Right ventricle myocardium superior (tissue), 1 donor: Measurements from ENCODE around the gene SIPA1L3. TPM values are rescaled to one million over a fixed set of nuclear protein-coding genes. Genes with fewer than 3 reads are reported as not detected.
"Not testable (repeated sequence)": the region's sequence is repeated elsewhere in the genome, so short reads cannot be mapped to it uniquely, and the experiment has no call there.

Experiments
- ATAC-seq: fragments of 200-7000 bp; cut with Tn5 transposase; one replicate; pipeline ENCODE4 v1.9.1; 2020; ENCODE audit warnings: mild to moderate bottlenecking; ENCODE audit not compliant: poor library complexity
- DNase-seq: peaks from one replicate; pipeline ENCODE4 v3.0.0-alpha.2; 2020
- intact Hi-C: fragments of 100-400 bp; cut with DNase I; formaldehyde crosslinking; loops from one replicate; pipeline ENCODE4 v1.11.2; 2022
- total RNA-seq: library from RNA; stranded (reverse); fragmentation: NEBNext Ultra II Directional; extraction: Animal tissue kit (Norgen Biotek cat#: 25700); gene quantifications from one replicate; pipeline ENCODE4 v1.2.1, GENCODE V29; 2021
- donor health status: DM: no; HTN: yes; CAD: no; lungs with severe emphysema.

Gene SIPA1L3
- total RNA-seq, 1 donor from 2014 or later = 8.5 TPM

- DNase-seq (no peak), ATAC-seq (no peak)
- intact Hi-C loops = no loop called here
Measured at GRCh38 chr19:38028913-38029510, 122.0 kb downstream of the SIPA1L3 start.

GRCh38 chr19:38030001-38030400 is 123.0 kb downstream of the SIPA1L3 start:
- DNase-seq, ATAC-seq, intact Hi-C loops: not testable (repeated sequence)

DNA sequence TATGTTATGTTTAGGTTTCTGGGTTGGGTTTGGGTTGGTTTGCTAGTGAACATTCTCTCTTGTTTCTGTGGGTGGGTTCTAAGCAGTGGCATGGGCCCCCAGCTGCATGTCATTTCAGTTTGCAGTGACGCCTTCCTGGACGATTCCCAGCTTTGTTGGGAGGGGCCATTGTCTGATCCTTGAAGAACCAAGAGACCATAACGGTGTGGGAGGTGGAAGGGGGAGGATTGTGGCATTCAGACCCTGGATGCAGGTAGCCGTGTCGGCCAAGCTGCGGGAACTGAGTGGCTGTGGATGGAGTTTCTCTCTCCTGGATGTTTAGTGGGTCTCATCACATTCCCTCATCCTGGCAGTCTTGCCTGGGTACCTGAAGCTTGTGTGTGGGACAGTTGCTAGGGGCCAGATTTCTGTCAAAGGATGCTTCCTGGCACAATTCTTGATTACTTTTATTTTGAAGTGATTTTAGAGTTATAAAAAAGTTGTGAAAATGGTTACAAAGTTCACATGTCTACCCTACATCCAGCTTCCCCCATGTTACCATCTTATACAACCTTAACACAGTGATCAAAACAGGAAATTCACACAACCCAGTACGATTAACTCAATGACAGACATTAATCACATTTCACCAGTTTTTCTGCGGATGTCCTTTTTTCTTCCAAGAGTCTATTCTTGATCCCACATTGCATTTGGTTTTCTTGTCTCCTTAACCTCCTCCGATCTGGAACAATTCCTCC is 123.8 kb downstream of the SIPA1L3 start:
- ATAC-seq (no peak), DNase-seq (no peak)
- intact Hi-C loops = no loop called here

- ATAC-seq = no peak
- no peak for DNase-seq
- intact Hi-C loops = no loop called here
Measured at GRCh38 chr19:38031423-38031770, 124.4 kb downstream of the SIPA1L3 start.

DNA sequence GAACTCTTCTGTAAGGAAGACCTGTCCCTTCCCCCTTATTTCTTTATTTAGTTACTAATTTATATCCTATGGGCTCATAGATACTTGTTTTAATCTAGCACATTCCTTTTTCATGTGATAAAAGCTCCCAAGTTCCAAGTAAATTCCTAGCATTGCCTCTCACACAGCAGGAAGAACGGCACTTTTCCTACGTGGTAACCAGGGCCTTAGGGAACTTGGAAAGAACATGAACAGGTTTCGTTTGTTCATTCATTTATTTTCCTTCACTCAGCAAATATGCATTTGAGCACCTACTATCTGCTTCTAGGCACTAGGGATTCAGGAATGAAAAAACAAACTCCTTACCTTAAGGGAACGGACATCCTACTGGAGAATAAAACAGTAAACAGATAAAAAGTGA is 125.1 kb downstream of the SIPA1L3 start:
- ATAC-seq = no peak
- DNase-seq = no peak
- intact Hi-C loops = no loop called here

- DNase-seq = no peak
- ATAC-seq = no peak
- intact Hi-C loops = no loop called here
Measured at GRCh38 chr19:38032951-38033350, 125.9 kb downstream of the SIPA1L3 start.

DNA sequence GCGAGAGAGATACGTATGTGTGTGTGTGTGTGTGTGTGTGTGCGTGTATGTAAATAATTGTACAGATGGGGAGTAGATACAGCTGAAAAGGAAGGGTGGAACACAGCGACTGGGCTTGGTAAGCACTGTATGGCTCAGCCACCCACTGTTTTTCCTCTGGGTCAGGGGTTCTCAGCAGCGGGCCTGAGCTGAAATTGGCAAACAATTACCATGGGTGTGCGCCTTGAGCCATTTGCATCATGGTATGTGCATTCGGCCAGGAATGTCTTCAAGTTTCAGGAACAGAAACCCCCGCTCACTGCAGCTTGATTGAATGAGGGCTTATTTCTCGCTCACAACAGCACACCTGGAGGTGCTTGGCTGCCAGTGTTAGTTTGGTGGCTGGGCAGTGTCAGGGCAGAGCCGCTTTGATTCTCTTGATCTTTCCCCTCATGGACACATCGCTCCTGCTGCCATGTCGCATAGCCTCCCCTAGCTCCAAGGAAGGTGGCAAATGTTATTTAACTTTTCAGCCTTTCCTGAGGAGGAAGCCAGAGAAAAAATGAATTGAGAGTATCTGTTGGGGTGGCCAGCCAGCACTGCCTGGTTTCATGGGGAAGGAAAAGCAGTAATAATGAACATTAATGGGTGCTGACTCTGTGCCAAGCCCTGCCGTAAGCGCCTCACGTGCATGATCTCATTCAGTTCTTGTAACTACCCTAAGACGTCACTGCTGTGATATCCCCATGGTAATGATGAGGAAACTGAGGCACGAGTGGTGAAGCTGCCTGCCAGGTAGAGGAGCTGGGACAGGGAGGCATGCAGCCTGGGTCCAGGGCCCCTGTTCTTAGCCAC is 126.9 kb downstream of the SIPA1L3 start:
- DNase-seq (no peak), ATAC-seq (no peak)
- intact Hi-C loops = no loop called here

DNA sequence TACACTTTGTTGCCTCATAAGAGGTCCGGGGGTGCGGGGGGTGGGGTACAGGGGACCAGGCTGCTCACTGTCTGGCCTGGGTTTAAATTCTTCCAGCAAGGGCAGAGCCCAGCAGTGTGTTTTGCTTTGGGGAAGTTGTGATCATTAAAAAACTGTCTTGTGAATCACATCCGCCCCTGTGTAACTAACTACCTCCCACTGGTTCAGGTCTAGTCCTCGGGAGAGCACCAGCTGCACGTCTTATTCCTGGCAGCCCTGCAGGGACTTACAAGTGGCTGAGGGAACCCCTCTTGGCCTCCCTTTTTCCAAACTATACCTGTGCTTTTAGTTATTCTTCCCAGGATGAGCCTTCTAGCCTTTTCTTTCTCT is 127.5 kb downstream of the SIPA1L3 start:
- ATAC-seq (no peak), DNase-seq (no peak)
- intact Hi-C loops = no loop called here

DNA sequence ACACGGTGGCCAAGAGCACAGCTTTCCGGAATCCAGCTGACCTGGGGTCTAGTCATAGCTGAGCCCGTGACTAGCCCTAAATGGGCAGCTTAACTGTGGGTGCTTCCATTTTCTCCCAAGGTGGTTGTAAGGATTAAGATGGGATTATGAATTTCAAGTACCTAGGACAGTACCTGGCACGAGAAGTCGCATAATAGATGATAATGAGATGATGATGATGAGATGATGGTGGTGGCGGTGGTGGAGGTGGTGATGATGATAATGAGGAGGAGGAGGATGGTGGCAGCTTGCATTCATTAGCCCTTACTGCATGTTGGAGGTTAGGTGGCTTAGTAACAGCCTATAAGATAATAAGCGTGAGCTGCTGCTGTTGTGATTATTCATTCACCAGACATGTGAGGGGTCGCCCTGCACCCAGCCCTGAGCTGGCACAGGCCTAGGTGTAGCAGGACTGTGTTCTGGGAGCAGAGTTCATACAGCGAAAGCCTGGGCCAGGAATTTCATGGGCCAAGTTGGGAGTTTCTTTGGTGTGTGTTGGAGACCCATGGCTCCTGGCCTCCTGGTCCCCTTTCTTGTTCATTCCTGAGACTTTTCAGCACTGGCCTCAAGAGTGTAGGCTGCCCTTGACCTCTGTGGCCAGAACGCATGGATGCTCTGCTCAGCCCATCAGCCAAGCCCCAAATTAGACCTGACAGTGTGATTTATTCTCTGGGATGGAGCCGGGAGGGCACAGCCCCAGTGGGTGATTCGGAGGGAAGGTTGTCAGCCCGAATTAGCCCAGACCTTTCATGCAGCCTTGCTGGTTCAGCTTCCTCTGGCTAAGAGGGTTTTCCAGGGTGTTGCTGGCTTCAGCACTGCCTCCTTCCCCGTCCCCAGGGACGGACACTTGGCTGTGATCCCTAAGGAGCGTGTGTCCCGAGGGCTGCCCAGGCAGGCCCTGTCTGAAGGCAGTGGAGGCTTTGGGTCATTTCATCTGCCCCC is 128.8 kb downstream of the SIPA1L3 start:
- peak; percentile 41 for DNase-seq
- peak; percentile 29 for ATAC-seq

DNA sequence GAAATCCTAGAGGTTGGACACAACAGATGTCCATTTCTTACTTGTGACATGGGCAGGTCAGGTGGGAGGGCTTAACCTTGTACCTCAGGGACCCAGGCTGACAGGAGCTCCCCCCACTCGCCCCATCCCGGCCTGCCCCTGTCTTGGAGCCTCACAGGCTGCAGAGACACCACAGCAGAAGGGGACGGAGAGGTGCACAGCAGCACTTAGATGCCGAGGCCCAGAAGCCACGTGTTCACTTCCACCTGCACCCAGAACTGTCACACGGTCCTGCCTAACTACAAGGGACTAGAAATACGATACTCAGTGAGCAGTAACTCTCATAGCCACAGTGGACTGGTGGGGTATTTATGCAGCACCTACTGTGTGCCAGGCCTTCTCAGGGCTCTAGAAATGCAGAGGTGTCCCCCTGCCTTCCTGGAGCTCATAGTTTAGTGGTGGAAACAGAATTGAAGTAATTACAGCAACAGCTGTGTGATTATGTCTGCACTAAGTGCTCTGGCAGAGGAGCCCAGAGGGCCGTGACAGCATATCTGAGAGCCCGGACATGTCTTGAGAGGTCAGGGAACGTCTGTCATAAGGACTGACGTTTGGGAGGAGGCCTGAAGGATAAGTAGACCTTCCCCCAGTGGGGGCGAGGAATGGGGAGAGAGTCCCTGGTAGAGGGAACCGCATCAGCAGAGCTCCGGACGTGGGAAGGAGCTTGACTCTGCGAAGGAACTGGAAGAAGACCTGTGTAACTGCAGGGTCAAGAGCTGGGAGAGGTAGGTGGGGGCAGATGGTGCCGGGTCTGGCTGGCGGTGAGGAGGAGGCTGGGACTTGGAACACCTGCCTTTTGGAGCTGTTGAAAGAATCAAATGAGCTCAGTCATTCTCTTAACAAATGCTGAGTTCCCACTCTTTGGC is 130.0 kb downstream of the SIPA1L3 start:
- intact Hi-C loops = no loop called here
- DNase-seq (peak; percentile 22), ATAC-seq (peak; percentile 27)

More for the DNA sequence above, 128.8 kb downstream of the SIPA1L3 start:
- intact Hi-C loops = no loop called here

DNA sequence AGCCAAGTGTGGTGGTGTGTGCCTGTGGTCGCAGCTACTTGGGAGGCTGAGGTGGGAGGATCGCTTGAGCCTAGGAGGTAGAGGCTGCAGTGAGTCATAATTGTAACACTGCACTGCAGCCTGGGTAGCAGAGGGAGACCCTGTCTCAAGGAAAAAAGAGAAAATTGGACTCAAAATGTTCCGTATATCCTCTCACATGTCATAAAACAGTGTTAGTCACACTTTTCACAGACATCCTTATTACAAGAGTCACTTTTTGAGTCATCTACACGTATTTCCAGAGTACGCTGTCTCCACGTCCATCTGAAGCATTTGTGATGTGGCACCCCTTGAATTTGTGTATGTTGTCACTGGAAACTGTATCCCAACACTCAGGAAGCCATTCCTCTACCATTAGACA is 133.0 kb downstream of the SIPA1L3 start:
- intact Hi-C loops = no loop called here
- no peak for ATAC-seq
- no peak for DNase-seq

- intact Hi-C loops = no loop called here
- ATAC-seq (no peak), DNase-seq (no peak)
Measured at GRCh38 chr19:38042132-38042531, 135.1 kb downstream of the SIPA1L3 start.

GRCh38 chr19:38043649-38044144 is 136.7 kb downstream of the SIPA1L3 start:
- peak; percentile 8 for DNase-seq
- intact Hi-C loops = no loop called here
- ATAC-seq = no peak

GRCh38 chr19:38044267-38045111 is 137.5 kb downstream of the SIPA1L3 start:
- intact Hi-C loops = no loop called here
- DNase-seq = peak; percentile 17
- no peak for ATAC-seq

- intact Hi-C loops = no loop called here
- ATAC-seq = no peak
- DNase-seq = peak; percentile 5
Measured at GRCh38 chr19:38045554-38046253, 138.7 kb downstream of the SIPA1L3 start.
